ENCODE data around the gene MAP3K12. TPM values are rescaled to one million over a fixed set of nuclear protein-coding genes. Genes with fewer than 3 reads are reported as not detected.

MAP3K12 gene
- total RNA-seq, 1 donor from 2014 or later: 21.9 TPM

- no peaks in the 10 kb centered on the region for H3K9me3 ChIP-seq
- peaks cover 4 to 95% of the 10 kb centered on the region in 2 donors for H3K36me3 ChIP-seq
- TF ChIP-seq POLR2A (IDR thresholded peaks at IDR 0.05) (no peak), POLR2AphosphoS5 (IDR thresholded peaks at IDR 0.05; ENCODE audit: insufficient read depth in 1 of 2, low read depth in 1 of 2) (no peak)
- TF ChIP-seq, protein P1, sequence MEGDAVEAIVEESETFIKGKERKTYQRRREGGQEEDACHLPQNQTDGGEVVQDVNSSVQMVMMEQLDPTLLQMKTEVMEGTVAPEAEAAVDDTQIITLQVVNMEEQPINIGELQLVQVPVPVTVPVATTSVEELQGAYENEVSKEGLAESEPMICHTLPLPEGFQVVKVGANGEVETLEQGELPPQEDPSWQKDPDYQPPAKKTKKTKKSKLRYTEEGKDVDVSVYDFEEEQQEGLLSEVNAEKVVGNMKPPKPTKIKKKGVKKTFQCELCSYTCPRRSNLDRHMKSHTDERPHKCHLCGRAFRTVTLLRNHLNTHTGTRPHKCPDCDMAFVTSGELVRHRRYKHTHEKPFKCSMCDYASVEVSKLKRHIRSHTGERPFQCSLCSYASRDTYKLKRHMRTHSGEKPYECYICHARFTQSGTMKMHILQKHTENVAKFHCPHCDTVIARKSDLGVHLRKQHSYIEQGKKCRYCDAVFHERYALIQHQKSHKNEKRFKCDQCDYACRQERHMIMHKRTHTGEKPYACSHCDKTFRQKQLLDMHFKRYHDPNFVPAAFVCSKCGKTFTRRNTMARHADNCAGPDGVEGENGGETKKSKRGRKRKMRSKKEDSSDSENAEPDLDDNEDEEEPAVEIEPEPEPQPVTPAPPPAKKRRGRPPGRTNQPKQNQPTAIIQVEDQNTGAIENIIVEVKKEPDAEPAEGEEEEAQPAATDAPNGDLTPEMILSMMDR (IDR thresholded peaks at IDR 0.05): no peak
- peaks cover 5% of the 10 kb centered on the region for H3K4me1 ChIP-seq
- H3K27ac ChIP-seq: no peak overlapping the region
- DNase-seq (ENCODE audit: extremely low spot score in 2 of 2): no peak
- no peaks in the 10 kb centered on the region for H3K27me3 ChIP-seq
- H3K4me3 ChIP-seq: no peak overlapping the region
- intact Hi-C loops (cut with DNase I): no loop called here
These were observed 31.0 kb downstream of the MAP3K12 start for GRCh38 chr12:53468282-53468681.

DNA sequence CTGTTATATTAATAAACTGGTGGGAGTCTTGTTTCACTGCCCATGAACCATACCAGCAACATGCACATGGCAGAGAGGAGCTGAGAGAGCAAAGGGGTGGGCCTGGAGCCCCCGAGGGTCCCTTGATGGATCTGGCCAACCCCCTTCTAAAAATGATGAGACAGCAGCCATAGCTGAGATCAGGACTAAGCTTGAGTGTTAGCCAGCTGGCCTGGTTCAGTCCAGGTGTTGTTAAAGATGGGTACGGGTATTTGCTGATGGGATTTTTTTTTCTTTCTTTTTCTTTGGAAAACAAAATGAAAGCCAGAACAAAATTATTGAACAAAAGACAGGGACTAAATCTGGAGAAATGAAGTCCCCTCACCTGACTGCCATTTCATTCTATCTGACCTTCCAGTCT lies 31.4 kb downstream of the MAP3K12 start:
- DNase-seq (ENCODE audit: extremely low spot score in 2 of 2): no peak
- Histone ChIP-seq H3K27me3 (no peaks in the 10 kb centered on the region), H3K4me1 (peaks cover 9% of the 10 kb centered on the region), H3K27ac (no peak overlapping the region), H3K4me3 (no peak overlapping the region), H3K36me3 (peaks cover 4 to 96% of the 10 kb centered on the region in 2 donors), H3K9me3 (no peaks in the 10 kb centered on the region)
- intact Hi-C loops (cut with DNase I): no loop called here
- TF ChIP-seq, protein P1 (IDR thresholded peaks at IDR 0.05): no peak
- TF ChIP-seq POLR2AphosphoS5 (IDR thresholded peaks at IDR 0.05; ENCODE audit: insufficient read depth in 1 of 2, low read depth in 1 of 2): no peak
- no peak for TF ChIP-seq POLR2A (IDR thresholded peaks at IDR 0.05)

DNA sequence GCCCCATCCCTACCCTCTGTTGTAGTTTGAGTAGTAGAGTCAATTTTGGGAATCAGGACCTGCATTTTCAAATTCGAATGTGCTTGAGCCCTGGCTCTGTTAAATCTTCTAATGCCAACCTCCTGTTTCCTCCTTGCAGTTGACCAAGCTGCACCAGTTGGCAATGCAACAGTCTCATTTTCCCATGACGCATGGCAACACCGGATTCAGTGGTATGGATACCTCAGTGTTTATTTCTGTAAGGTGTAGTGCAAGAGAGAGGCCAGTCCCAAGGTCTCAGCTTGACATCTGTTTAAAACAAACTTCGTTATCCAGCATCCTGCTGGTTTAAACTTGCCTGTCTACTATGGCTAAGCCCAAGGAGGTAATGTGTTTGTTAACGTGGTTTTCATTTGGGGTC lies 32.2 kb downstream of the MAP3K12 start:
- H3K27ac ChIP-seq: no peak overlapping the region
- intact Hi-C loops (cut with DNase I): no loop called here
- peaks cover 12% of the 10 kb centered on the region for H3K4me1 ChIP-seq

DNA sequence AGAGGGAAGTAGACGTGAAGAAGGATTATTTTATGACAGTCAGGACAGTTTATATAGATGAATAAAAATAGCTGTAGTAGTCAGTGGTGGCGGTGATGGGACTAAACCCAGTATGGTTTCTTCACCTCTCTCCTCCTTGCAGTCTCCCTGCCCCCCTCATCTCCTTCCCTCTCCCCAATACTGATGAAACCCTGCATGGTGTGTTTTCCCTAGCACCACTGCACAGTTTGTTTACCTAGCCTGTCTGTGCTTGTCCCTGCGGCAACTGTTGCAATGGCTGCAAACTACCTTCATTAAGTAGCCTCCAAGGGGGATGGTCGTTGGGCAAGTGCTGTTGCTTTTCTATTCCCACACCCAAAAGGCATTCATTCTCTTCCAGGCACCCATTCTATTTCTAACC lies 32.6 kb downstream of the MAP3K12 start:
- intact Hi-C loops (cut with DNase I): no loop called here
- TF ChIP-seq, protein P1 (IDR thresholded peaks at IDR 0.05): no peak
- TF ChIP-seq POLR2A (IDR thresholded peaks at IDR 0.05) (no peak), POLR2AphosphoS5 (IDR thresholded peaks at IDR 0.05; ENCODE audit: insufficient read depth in 1 of 2, low read depth in 1 of 2) (no peak)
- DNase-seq (ENCODE audit: extremely low spot score in 2 of 2): no peak
- Histone ChIP-seq H3K4me3 (no peak overlapping the region), H3K27me3 (no peaks in the 10 kb centered on the region), H3K36me3 (peaks cover 4 to 100% of the 10 kb centered on the region in 2 donors), H3K27ac (no peak overlapping the region), H3K9me3 (no peaks in the 10 kb centered on the region), H3K4me1 (peaks cover 12% of the 10 kb centered on the region)

More for the DNA sequence above, 32.2 kb downstream of the MAP3K12 start:
- Histone ChIP-seq H3K27me3 (no peaks in the 10 kb centered on the region), H3K9me3 (no peaks in the 10 kb centered on the region), H3K4me3 (no peak overlapping the region), H3K36me3 (peaks cover 4 to 100% of the 10 kb centered on the region in 2 donors)
- TF ChIP-seq, protein P1 (IDR thresholded peaks at IDR 0.05): no peak
- TF ChIP-seq POLR2A (IDR thresholded peaks at IDR 0.05): no peak
- no peak for TF ChIP-seq POLR2AphosphoS5 (IDR thresholded peaks at IDR 0.05; ENCODE audit: insufficient read depth in 1 of 2, low read depth in 1 of 2)
- DNase-seq (ENCODE audit: extremely low spot score in 2 of 2): no peak

DNA sequence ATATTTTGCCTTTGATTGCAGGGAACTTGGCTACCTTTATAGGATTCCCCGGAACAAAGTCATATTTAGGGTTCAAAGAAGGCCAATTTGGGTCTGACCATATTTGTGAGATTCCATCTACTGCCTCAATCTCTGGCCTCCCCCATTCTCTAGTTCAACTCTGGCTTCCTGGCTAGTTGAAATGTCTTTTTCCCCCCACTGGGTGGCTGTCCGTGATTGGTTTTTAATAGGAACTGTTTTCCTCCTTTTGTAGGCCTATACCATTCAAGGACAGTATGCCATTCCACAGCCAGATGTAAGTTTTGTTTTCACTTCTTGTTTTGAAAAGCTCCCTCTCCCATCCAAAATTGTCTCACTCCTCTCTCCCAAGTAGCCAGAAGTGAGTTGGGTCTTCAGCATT lies 33.6 kb downstream of the MAP3K12 start:
- no peaks in the 10 kb centered on the region for H3K9me3 ChIP-seq
- no peak overlapping the region for H3K27ac ChIP-seq
- DNase-seq (ENCODE audit: extremely low spot score in 2 of 2): no peak
- peaks cover 12% of the 10 kb centered on the region for H3K4me1 ChIP-seq
- intact Hi-C loops (cut with DNase I): no loop called here
- TF ChIP-seq, protein P1 (IDR thresholded peaks at IDR 0.05): no peak
- TF ChIP-seq POLR2AphosphoS5 (IDR thresholded peaks at IDR 0.05; ENCODE audit: insufficient read depth in 1 of 2, low read depth in 1 of 2) (no peak), POLR2A (IDR thresholded peaks at IDR 0.05) (no peak)
- H3K4me3 ChIP-seq: no peak overlapping the region
- H3K36me3 ChIP-seq: peaks cover 4 to 100% of the 10 kb centered on the region in 2 donors
- no peaks in the 10 kb centered on the region for H3K27me3 ChIP-seq

All from vagina (tissue), 2 donors.